Liver (tissue), 2 donors: ENCODE results near the gene TBX15.

Source experiments
- RAD21 ChIP-seq, 2 donors: IDR thresholded peaks; 2 replicates each; pipeline ENCODE4 v1.6.1; 2016; ENCODE audit warnings: antibody characterized with exemption in 2 of 2, mild to moderate bottlenecking in 2 of 2
- RXRA ChIP-seq, 2 donors: IDR thresholded peaks; 2 replicates each; pipeline ENCODE4 v1.6.1; 2017 to 2018; ENCODE audit warnings: antibody characterized with exemption in 2 of 2, mild to moderate bottlenecking in 1 of 2
- YY1 ChIP-seq: IDR thresholded peaks from 2 replicates; pipeline ENCODE4 v1.6.1; 2016; ENCODE audit warnings: antibody characterized with exemption, mild to moderate bottlenecking
- TF ChIP-seq, protein P1 (sequence below): IDR thresholded peaks from 2 replicates; pipeline ENCODE4 v1.6.1; 2016; ENCODE audit warnings: antibody characterized with exemption
- TF ChIP-seq, protein P2 (sequence below): IDR thresholded peaks from 2 replicates; pipeline ENCODE4 v1.6.1; 2016; ENCODE audit warnings: antibody characterized with exemption, mild to moderate bottlenecking
- donor health status: healthy.

GRCh38 chr1:118842452-118843201 lies 145.5 kb downstream of the TBX15 start:
- TF ChIP-seq, protein P1, sequence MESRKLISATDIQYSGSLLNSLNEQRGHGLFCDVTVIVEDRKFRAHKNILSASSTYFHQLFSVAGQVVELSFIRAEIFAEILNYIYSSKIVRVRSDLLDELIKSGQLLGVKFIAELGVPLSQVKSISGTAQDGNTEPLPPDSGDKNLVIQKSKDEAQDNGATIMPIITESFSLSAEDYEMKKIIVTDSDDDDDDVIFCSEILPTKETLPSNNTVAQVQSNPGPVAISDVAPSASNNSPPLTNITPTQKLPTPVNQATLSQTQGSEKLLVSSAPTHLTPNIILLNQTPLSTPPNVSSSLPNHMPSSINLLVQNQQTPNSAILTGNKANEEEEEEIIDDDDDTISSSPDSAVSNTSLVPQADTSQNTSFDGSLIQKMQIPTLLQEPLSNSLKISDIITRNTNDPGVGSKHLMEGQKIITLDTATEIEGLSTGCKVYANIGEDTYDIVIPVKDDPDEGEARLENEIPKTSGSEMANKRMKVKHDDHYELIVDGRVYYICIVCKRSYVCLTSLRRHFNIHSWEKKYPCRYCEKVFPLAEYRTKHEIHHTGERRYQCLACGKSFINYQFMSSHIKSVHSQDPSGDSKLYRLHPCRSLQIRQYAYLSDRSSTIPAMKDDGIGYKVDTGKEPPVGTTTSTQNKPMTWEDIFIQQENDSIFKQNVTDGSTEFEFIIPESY = no peak
- TF ChIP-seq RAD21 (IDR thresholded peaks at IDR 0.05) (no peak), RXRA (IDR thresholded peaks at IDR 0.05) (no peak), YY1 (no peak)
- TF ChIP-seq, protein P2, sequence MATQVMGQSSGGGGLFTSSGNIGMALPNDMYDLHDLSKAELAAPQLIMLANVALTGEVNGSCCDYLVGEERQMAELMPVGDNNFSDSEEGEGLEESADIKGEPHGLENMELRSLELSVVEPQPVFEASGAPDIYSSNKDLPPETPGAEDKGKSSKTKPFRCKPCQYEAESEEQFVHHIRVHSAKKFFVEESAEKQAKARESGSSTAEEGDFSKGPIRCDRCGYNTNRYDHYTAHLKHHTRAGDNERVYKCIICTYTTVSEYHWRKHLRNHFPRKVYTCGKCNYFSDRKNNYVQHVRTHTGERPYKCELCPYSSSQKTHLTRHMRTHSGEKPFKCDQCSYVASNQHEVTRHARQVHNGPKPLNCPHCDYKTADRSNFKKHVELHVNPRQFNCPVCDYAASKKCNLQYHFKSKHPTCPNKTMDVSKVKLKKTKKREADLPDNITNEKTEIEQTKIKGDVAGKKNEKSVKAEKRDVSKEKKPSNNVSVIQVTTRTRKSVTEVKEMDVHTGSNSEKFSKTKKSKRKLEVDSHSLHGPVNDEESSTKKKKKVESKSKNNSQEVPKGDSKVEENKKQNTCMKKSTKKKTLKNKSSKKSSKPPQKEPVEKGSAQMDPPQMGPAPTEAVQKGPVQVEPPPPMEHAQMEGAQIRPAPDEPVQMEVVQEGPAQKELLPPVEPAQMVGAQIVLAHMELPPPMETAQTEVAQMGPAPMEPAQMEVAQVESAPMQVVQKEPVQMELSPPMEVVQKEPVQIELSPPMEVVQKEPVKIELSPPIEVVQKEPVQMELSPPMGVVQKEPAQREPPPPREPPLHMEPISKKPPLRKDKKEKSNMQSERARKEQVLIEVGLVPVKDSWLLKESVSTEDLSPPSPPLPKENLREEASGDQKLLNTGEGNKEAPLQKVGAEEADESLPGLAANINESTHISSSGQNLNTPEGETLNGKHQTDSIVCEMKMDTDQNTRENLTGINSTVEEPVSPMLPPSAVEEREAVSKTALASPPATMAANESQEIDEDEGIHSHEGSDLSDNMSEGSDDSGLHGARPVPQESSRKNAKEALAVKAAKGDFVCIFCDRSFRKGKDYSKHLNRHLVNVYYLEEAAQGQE = no peak
